ENCODE data around the gene RAB10.
A peak's percentile ranks its signal among the peaks of the same experiment; 100 is the strongest.
"Not testable (repeated sequence)": the region's sequence is repeated elsewhere in the genome, so short reads cannot be mapped to it uniquely, and the experiment has no call there.

The RAB10 gene

DNA sequence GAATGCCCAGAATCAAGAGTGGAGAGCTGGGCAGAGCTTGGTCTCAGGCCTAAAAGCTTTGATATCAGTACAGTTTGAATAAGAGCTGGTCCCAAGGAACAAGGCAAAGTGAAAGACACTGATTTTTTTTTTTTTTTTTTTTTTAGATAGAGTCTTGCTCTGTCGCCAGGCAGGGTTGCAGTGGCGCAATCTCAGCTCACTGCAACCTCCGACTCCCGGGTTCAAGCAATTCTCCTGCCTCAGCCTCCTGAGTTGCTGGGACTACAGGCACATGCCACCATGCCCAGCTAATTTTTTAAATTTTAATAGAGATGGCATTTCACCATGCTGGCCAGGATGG, 17.2 kb upstream of the RAB10 start:
- DNase-seq, result not testable (repeated sequence)

DNA sequence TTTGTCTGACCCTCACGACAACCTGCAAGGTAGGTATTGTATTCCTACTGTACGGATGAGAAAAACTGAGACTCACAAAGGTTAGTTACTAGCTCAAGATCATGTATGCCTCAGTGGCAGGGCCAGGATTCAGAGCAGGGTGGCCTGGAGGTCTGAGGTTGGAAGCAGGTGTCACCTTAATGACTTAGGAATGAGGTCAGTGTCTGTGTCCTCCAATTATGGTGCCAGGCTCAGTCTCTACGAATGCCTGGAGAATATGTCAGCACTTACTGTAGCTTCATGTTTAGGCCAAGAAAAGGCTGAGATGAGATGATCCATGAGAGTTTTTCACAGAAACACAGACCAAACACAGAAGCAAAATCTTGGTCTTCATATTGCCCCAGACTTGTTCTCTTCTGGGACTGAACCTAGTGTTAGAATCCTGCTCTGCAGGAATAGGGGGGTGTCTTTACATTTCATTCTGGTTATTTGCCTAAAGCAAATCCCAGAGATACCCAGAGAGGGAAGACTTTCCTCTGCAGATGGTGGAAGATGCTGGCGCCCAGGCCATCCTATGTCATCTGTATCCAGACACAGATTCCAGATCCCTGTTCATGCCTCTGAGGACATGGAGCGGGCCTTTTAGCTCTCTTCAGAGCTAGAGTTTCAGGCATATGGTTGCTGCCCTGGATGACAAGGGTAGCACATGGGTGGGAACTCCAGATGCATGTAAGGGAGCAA, 16.3 kb upstream of the RAB10 start:
- no peak for DNase-seq

DNA sequence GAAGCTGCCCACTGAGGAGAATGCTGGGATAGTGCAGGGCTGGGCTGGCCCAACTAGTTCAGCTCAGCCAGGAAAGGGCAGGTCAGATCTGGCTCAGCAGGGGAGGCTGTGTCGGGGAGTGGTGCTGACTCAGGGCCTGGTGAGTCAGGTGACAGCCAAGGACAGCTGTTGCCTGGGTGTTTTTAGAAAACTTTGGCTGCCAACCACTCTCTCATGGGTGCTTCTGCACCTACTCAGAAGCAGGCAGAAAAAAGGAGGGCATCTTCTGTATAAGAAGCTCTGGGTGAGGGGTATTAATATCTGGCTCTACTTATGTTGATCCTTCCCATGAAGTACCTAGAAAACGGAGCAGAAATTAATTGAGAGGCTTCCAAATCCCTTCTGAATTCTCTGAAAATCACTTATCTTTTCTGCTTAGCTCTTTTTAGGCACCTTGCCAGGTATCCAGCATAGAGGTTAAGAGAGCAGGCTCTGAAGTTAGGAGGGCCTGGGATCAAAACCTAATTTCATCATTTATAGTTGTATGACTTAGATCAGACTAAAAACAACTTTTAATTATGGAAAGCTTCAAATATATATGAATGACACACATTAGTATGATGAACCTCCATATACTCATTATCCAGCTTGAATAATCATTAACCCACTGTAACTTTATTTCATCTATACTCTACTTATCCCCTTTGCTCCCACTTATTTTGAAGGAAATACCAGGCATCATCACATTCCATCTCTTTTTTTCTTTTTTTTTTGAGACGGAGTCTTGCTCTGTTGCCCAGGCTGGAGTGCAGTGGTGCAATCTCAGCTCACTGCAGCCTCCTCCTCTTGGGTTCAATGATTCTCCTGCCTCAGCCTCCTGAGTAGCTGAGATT, 15.5 kb upstream of the RAB10 start:
- DNase-seq, result no peak

DNA sequence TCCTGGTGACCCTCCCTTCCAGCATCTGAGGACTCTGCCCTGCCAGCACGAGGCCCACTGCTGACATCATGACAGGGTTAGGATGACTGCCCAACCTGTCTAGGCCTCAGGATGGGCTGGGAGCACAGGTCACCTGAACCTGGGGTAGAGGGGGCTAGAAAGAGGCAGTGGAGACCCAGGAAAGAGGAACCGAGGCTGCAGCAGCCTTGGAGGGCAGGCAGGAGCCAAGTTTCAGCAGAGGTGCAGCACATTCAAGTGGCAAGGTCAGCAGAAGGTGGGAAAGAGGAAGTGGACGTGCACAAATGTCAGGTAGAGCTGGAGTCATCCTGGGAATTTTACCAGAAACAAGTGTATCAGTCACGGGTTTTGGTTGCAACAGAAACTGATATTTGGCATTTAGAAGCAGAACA, 13.6 kb upstream of the RAB10 start:
- no peak for DNase-seq

DNA sequence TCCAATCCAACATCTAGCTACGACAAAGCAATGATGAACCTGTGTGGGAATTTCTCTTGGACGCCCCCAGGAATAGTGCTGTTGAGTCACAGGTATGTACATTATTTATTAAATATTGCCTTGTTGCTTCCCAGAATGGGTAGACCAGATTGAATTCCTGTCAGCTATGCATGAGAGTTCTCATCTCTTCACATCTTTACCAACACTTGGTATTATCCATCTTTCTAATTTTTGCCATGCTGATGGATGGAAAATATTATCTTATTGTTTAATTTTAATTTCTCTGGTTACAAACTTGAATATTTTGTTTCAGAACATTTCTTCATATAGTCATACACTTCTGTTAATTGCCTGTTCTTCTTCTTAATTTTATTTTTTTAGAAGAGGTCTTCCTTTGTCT, 9.6 kb upstream of the RAB10 start:
- no peak for DNase-seq

DNA sequence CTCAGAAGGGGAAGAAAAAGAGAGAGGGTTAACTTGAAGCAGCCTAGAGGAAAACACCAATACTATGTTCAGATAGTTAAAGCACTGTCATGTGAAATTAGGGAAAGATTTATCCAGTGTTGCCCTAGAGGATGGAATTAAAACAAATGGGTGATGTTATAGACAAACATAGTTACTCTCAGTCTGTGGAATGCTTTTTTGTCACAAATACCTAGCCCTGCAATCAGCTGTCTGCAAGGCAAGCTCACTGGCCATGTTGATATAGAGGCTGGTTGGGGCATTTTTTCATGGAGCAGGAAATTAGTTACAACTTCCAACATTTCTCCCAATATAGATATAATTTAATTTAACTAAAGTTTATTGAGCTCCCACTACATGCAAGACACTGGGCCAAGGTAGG, 8.4 kb upstream of the RAB10 start:
- DNase-seq, result no peak

DNA sequence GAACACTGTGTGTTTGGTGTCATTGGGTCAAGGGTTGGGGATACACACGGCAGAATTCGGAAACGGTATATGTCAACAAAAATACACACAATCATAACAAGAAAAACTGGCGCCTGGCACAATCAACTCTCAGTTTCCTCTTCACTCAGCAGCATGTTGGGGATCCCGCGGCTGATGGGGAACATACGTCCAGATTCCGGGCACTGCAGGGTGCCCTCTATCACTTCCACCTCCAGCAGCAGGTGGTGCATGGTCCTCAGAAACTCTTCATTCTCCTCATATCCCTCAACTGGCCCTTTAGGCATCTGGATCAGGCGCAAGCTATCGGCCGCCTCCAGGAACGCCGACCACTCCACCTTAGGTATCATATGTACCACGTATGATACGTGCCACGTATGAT, 5.8 kb upstream of the RAB10 start:
- DNase-seq, result not testable (repeated sequence)

DNA sequence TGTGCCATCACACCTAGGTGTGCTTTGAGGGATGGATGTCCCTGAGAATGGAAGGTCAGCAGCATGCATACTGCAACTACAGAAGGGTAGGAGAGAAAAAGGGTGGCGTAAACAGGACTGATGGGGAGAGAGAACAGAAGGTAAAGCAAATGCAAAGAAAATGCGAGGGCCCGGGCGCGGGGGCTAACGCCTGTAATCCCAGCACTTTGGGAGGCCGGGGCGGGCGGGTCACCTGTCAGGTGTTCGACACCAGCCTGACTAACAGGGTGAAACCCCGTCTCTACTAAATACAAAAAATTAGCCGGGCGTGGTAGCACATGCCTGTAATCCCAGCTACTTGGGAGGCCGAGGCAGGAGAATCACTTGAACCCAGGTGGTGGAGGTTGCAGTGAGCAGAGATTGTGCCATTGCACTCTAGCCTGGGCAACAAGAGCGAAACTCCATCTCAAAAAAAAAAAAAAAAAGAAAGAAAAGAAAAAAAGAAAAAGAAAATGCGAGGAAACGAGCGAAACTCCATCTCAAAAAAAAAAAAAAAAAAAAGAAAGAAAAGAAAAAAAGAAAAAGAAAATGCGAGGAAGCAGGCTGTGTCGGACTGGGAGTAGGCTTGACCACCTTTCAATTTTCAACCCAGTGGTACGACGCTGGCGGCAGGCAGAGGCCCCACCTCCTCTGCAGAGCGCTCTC, 1.2 kb upstream of the RAB10 start:
- DNase-seq, result not testable (repeated sequence)

DNA sequence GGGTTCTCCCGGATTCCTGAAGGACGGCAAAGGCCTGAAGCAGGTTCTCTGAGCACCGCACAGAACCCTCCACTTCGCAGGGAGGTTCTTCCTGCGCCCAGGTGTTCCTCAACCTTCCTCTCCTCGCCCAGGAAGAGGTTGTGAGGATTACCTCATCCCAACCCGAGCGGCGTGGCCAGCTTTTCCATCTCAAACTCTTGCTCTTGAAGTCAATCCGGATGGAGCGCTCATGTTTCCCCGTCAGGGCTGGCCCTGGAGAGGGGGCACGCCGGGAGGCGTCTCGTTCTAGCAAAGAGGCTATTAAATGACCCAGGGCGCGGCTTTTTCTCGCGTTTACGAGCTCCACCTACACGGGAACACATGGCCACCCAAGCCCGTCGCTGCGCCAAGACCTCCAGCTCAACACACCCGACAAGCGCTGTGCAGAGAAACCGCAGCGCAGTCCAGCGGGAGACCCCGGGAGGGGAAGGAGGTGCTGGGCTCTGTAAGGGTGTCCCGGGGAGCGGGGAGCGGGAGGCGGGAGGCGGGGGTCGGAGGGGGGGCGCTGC, 540 bp upstream of the RAB10 start:
- peak; percentile 93 for DNase-seq

DNA sequence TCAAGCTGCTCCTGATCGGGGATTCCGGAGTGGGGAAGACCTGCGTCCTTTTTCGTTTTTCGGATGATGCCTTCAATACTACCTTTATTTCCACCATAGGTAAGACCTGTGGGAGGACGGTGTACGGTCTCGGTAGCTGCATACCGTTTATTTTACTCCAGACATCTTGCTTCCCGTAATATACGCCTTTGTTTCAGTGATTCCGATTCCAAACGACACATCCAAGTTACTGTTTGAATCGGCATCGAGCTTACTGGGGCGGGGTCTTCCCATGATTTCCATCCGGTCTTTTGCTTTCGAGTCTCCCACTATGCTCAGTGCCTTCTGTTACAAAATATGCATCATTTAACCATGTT, 731 bp downstream of the RAB10 start:
- no peak for DNase-seq

DNA sequence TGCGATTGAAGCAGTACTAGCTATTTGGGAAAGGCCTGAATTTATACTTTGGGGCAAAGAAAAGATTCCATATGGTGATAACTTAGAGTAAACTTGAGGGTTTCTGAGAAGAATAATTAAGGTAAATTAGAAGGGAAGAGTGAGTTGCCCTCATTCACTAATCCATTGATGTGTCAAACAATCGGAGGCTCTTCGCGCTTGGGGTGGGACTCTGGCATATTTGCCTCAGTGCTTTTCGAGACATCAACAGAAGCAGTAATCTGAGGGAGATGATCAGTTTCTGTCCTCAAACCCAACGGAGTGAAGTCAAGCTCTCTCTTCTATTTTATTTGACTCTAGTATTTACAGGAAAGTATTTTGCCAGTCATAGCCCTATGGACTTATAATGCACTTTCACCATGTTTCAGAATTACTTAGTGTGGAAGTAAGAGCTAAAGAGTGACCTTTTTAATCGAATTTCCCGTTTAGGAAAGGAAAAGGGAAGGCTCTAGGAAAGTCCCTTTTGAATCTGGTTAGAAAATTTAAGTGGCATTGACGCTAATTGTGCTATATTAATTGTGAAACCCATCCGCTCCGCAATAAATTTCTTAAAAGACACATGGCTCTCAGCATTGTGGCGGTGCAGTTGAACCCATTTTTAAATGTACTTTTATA, 1.3 kb downstream of the RAB10 start:
- no peak for DNase-seq

DNA sequence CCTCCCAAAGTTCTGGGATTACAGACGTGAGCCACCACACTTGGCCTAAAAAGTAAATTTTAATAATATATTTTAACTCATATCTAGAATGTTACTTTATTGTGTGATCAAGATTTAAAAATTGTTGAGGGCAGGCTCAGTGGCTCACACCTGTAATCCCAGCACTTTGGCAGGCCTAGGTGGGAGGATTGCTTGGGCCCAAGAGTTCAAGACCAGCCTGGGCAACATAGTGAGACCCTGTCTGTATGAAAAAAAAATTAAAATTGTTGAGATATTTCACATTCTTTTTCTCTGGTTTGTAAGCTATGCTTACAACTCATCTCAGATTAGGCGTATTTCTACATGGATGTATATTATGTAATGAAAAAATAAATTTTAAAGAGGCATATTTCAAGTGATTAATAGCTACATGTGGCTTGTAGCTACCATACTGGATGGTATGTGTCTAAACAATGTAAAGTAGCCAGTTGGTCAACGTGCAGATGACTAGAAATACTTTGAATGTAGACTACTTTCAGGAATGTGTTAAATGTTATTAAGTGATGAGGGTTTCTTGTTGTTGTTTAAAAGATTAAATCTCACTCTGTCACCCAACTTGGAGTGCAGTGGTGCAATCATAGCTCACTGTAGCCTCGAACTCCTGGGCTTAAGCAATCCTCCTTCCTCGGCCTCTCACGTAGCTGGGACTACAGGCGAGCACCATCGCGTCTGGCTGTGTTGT, 5.9 kb downstream of the RAB10 start:
- no peak for DNase-seq

DNA sequence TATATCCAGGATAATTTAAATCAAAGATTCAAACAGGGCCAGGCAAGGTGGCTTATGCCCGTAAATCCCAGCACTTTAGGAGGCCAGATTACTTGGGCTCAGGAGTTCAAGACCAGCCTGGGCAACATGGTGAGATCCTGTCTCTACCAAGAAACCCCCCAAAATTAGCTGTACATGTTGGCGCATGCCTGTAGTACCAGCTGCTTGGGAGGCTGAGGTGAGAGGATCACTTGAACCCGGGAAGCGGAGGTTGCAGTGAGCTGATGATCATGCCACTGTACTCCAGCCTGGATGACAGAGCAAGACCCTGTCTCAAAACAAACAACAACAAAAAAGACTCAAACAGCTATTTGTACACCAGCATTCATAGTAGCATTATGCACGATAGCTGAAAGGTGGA, 9.2 kb downstream of the RAB10 start:
- DNase-seq, result no peak

DNA sequence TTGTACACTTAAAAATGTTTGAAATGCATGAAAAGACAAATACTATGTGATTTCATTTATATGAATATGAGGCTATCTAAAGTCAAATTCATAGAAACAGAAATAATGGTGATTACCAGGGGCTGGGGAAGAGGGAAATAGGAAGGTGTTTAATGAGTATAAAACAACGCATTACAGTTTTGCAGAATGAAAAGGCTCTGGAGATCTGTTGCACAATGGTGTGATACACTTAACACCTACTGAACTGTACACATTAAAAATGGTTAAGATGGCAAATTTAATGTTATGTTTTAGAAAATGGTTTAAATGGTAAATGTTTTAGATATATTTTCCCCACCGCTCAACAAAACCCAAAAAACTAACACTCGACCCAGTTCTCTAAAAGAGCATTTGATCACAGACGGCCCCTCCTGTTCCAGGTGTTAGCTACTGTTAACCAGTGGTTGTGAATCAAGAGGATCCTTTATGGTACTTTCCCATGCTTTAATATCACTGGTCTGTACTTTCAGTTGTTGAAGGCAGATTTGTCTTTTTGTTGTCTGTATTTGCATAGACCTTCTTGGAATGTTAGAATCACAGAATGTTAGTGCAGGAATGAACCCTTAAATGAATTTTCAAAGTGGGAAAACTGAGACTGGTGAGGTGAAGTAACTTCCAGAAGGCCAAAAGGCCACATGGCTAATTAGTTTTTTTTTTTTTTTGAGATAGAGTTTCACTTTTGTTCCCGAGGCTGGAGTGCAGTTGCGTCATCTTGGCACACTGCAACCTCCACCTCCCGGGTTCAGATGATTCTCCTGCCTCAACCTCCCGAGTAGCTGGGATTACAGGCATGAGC, 10.2 kb downstream of the RAB10 start:
- DNase-seq, result no peak

DNA sequence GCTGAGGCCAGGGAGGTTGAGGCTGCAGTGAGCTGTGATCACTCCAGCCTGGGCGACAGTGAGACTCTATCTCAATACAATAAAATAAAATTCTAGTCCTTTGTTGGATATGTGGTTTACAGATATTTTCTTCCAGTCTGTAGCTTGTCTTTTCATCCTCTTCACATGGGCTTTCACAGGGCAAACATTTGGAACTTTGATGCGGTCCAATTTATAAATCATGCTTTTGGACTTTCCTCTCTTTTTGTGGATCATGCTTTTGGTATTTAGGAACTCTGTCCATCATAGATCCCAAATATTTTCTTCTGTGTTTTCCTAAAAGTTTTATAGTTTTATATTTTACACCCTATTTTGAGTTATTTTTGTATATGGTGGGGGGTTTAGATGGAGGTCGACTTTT, 14.9 kb downstream of the RAB10 start:
- no peak for DNase-seq

DNA sequence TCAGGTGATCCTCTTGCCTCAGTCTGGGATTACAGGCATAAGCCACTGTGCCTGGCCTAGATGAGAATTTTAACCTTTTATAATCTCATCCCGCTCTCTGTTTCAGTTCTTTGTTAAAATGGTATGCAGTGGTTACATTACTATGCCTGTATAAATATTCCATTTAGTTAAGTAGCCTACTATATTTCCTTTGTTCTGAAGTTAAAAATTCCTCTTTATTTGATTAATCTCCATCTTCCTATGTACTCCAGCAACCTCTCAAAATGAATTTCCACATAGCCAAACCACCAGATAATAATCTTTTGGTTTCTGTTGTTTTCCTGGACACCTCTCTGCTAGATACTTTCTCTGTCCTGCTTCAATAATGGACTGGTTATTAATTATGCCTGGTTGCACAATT, 15.8 kb downstream of the RAB10 start:
- DNase-seq, result no peak

DNA sequence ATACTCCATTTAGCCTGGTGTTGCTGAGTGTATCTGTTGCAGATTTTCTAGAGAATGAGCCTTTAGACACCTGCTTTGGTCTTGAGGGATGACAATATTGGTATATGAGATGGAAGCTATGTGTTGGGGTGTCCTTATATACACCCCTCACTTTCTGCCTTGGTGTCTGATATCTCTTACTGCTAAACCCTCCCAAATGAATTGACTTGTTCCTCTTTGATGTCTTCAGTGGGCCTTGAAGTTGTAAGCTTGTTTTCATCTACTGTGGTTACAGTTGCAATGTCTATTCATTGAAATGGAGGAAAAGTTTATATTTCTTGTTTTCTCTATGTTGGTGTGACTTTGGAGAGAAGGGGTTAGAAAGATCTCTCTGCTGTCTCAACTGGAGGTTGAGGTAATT, 18.9 kb downstream of the RAB10 start:
- DNase-seq, result no peak

DNA sequence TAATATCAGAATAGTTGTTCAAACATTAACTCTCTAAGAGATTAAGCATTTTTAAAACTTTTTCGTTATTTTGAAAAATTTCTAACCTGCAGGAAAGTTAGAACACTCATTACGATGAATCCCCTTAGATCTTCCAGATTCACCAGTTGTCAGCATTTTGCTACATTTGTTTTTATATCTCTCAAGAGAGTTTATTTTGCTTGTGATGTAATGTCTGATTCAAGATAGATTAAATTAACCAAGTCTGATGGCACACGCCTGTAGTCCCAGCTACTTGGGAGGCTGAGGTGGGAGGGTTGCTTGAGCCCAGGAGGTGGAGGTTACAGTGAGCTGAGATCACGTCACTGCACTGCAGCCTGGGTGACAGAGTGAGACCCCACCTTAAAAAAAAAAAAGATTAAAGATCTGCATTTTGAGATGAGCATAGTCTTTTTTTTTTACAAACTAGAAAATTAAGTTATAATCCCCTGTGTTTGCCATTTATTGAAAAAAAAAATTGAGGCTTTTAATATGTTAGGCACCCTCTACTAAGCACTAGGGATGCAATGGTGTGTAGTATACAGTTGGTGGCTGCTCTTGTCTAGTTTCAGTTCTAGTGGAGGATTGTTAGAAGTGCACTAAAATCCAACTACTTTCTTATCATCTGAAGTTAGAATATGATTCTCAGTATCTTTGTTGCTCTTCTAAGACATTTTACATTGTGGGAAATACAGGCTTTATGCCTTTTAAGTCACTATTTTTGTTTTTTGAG, 20.9 kb downstream of the RAB10 start:
- DNase-seq, result no peak

DNA sequence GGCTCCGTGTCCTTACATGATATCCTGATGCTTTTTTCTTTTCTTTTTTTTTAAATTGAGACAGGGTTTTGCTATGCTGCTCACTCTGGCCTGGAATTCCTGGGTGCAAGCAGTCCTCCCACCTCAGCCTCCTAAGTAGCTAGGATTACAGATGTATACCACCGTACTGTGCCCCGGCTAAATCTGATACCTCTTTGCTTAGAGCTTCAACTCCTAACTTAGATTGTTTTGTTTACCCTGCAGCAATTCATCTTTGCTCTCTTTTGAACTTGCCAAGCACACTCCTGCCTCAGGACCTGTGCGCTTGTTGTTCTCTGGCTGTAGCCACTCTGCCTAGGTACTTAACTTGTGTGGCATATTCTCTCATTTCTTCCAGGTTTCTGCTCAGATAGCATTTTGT, 24.5 kb downstream of the RAB10 start:
- no peak for DNase-seq

DNA sequence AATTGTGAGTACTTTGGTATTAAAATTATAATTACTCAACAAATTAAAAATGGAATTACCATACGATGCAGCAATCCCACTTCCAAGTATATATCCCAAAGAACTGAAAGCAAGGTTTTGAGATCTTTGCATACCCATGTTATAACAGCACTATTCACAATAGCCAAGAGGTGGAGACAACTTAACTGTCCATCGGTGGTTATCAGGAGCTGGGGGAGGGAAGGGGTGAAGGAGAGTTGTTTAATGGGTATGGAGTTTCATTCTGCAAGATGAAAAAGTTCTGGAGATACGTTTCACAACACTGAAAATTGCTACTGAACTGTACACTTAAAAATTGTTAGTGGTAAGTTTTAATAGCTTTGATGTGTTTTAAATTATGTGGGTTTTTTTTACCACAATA, 25.7 kb downstream of the RAB10 start:
- DNase-seq, result no peak

DNA sequence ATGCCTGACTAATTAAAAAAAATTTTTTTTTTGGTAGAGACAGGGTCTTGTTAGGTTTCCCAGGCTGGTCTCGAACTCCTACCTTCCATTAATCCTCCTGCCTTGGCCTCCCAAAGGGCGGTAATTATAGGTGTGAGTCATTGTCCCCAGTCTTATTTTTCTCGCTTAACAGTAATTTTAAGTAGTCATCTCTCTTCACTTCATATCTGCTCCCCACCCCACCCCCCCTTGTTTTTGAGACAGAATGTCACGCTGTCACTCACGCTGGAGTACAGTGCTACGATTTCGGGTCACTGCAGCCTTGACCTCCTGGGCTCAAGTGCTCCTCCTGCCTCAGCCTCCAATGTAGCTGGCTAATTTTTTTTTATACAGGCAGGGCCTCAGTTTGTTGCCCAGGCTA, 27.7 kb downstream of the RAB10 start:
- no peak for DNase-seq

Data from retina (tissue), 1 donor.